HS-5 (cell line): ENCODE results near the gene MYBPHL.

Experiments
- DNase-seq: peaks from one replicate; pipeline ENCODE4 v3.0.0-alpha.2; 2012; ENCODE audit warnings: low read depth

MYBPHL gene

DNA sequence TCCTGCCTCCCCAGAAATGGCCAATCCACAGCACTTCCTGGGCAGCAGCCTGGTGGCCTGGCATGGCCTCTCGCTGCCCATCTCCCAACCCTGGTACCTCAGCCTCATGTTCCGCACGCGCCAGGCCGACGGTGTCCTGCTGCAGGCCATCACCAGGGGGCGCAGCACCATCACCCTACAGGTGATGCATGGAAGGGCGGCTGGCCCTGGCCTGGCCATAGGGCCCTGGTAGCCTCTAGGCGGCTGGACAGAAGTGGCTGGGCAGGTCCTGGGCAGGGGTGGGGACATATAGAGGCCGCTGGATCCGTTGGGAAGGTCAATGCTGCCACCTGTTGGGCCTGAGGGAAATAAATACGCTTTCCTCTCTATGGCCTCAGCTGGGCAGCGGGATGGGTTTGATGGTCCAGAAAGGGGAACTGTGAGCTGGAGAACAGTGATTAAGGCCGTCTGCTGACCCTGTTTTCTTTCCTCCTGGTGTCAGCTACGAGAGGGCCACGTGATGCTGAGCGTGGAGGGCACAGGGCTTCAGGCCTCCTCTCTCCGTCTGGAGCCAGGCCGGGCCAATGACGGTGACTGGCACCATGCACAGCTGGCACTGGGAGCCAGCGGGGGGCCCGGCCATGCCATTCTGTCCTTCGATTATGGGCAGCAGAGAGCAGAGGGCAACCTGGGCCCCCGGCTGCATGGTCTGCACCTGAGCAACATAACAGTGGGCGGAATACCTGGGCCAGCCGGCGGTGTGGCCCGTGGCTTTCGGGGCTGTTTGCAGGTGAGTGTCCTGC, 43.0 kb downstream of the MYBPHL start:
- no peak for DNase-seq

DNA sequence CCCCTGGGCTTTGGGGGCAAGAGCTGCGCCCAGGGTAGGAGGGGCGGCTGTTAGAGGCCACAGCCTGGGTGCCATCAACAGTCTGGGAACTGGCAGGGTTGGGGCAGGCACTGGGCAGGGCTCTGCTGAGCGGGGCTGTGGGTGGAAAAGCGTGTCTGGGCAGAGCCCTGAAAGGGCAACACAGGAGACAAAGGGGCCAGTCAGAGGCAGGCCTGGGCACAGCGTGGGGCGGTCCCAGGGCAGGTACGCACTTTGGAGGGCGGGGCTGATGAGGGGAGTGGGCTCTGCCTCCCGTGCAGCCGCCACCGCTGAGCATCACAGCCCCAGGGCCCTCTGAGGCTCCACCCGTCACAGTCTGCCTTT, 43.6 kb downstream of the MYBPHL start:
- DNase-seq, result no peak

DNA sequence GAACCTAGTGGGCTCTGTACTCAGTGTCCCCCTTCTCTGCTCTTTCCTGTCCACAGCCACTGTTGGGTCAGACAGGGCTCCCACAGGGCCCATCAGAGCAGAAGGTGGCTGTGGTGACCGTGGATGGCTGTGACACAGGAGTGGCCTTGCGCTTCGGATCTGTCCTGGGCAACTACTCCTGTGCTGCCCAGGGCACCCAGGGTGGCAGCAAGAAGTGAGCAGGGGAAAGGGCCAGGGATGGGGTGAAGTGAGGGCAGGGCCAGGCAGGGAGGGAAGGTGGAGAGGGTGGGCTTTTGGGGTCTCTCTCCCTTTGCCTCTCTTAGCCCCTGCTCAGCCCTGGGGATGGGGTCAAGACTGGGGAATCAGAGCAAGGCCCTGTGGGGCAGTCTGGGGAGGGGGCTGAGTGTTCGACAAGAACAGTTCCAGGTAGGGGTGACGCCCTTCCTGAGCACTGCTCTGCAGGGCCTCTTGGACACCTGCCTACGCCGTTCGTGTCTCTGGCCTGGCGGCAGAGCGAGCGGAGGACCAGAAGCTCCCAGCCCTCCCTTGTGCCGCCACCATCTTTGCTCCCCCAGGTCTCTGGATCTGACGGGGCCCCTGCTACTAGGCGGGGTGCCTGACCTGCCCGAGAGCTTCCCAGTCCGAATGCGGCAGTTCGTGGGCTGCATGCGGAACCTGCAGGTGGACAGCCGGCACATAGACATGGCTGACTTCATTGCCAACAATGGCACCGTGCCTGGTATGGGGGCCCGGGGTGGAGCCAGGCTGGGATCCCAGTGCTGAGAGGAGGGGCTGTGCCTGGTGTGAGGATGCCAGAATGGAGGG, 44.4 kb downstream of the MYBPHL start:
- DNase-seq, result no peak

DNA sequence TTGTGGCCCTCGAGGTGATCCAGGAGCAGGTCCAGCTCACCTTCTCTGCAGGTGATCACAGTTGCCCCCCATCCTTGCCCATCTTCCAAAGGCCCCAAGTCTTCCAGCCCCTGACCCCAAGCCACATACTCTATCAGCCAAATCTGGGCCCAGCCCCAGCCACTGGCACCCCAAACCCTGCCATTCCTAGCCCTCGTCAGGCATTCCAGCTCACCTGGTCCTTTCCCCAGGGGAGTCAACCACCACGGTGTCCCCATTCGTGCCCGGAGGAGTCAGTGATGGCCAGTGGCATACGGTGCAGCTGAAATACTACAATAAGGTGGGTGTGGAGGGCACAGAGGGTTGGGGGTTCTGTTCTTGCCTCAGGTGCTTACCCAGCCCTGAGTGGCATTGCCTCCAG, 45.2 kb downstream of the MYBPHL start:
- no peak for DNase-seq

DNA sequence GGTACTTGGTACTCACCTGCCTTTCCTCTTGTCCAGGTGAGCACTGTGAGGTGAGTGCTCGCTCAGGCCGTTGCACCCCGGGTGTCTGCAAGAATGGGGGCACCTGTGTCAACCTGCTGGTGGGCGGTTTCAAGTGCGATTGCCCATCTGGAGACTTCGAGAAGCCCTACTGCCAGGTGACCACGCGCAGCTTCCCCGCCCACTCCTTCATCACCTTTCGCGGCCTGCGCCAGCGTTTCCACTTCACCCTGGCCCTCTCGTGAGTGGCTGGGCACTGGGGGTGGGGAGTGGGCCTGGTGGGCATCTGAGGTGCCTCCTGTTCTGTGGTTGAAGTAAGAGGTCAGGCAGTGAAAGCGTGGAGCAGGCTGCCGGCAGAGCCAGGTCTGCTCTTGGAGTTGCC, 45.8 kb downstream of the MYBPHL start:
- DNase-seq, result no peak

DNA sequence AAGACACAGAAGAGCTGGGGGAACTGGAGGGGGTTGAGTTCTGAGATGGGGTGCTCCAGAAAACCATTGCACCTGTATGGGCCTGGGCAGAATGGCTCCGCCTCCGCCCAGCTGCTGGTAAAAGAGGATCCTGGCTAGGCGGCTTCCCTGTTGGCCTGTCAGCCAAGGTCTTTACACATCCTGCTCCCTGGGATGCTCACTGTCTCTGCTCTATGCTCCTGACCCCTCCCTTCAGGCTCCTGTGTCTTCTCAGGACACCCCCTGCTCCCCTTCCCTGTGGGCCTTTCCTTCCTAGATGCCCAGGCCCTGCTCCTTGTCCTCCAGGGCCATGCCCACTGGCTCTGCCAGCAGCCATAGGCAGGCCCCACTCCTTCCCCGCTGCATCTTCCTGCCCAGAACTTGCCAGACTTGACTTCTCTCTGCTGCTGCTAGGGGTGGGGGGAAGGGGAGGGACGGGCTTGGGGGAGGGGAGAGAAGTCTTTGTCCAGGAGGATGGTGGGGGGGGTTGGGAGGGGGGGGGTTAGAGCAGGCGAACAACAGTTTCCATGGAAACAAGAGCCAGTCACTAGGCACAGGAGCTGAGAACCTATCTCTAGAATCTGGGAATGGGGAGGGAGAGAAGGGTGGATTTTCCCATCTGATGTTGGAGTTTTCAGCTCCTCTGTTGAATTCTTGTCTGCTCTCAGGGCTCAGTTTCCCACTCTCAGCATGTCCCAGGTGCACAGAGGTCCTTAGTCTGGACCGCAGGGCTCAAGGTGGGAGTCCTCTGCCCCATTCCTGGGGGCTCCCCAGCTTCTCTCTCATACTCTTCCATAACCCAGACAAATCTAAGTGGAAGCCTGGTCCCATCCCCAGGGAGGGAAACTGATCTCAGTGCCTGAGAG, 46.9 kb downstream of the MYBPHL start:
- DNase-seq, result no peak

DNA sequence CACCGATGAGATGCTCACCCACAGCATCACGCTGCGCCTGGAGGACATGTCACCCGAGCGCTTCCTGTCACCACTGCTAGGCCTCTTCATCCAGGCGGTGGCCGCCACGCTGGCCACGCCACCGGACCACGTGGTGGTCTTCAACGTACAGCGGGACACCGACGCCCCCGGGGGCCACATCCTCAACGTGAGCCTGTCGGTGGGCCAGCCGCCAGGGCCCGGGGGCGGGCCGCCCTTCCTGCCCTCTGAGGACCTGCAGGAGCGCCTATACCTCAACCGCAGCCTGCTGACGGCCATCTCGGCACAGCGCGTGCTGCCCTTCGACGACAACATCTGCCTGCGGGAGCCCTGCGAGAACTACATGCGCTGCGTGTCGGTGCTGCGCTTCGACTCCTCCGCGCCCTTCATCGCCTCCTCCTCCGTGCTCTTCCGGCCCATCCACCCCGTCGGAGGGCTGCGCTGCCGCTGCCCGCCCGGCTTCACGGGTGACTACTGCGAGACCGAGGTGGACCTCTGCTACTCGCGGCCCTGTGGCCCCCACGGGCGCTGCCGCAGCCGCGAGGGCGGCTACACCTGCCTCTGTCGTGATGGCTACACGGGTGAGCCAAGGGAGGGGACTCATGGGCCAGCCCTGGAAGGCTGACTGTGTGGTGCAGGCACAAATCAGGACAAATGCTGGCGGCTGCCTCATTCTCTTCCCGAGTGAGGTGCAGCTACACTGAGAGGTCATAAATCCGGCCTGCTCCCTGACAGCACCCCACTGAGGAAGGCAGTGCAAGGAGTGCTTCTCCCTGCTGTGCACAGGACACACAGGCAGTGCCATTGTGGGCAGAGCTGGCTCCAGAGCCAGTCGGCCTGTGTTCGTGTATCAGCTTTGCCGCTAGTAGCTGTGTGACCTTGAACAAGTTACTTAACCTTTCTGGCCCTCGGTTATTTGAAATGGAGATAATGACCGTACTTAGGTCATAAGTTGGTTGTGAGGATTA, 48.0 kb downstream of the MYBPHL start:
- DNase-seq, result no peak

DNA sequence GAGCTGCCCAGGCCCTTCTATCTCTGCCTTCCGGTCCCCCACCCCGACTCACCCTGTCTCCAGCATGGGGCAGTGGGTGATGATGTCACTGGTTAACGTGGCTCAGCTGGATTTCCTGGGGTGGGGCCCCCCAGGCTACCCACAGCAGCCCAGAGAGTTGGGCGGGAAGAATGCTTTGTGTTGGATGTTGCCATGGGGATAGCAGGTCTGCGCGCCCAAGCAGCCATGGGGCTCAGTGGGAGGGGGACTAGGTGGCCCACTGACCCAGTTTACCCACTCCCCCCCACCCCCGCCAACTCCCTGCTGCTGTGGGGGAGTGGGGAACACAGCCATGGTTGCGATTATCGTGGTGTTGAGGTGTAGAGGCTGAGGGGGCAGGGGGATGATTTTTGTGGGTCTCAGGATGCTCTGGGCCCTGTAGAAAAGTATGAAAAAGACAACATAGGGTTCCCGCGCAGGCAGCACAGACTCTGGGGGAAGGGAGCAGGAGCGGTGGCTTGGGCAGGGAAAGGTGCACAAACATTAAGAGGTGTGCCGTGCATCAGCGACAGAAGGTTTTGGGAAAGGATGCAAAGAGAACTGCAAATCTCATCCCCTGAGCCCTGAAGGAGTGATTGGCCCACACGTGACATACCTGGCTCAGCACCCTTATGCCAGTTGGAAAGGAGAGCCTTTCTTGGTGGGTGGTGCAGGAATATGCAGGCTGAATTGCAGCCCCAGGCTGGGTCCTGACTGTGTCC, 49.0 kb downstream of the MYBPHL start:
- no peak for DNase-seq

DNA sequence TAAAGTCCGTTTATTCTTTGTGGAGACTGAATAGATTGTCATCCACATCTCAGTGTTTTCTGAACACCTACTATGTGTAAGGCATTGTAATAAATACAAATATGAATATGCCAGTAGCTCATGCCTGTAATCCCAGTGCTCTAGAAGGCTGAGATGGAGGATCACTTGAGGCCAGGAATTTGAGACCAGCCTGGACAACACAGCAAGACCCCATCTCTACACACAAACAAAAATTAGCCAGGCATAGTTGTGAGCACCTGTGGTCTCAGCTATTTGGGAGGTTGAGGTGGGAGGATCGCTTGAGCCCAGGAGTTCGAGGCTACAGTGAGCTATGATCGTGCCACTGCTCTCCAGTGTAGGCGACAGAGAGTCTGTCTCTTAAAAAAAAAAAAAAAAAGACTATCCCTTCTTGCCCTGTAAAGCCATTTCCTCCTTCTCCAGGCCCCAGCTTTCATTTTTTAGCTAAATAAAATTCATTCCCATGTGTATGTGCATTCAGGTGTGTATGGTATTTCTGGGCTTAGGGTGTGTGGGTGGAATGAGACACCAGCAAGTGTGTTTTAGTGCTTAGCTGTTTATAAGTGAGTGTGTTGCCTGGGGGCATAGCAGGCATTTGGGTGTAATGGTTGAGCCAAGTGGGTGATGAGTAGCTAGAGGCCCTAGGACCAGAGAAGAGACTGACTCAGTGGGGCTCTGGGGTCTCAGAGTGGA, 49.7 kb downstream of the MYBPHL start:
- DNase-seq, result no peak

DNA sequence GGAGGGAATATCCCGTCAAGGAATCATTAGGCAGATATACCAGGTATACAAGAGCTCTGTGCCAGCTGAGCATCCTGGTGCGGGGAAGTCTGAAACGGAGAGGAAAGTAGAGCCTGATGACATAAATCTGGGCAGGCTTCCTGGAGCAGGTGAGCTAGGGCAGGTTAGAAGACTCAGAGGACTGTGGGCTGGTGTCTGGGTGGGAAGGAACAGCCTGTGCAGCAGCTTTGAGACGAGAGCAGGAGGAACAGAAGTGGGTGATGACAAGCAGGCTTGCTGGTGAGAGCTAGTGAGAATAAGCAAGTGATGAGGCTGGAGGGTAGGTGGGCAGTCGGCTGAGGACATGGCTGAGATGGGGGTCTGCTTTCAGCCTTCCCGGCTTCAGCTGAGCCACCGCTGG, 50.7 kb downstream of the MYBPHL start:
- no peak for DNase-seq

DNA sequence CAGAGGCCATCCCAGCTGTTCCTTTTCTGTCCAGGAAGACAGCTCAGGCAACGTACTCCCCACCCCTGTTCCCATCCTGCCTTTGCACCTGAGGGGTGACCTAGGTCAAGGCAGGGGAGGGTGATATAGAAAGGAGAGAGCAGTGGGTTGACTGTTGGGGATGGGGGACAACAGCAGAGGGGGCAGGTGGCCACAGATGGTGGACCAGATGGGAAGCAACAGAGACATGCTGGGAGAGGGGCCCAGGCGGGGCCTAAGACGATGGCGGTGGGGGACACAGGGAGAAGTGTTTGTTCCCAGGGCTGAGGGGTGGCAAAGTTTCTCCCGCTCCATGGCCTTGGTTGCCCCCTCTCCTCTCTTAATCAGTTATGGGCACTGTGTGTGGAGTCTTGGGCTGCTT, 51.1 kb downstream of the MYBPHL start:
- DNase-seq, result no peak

DNA sequence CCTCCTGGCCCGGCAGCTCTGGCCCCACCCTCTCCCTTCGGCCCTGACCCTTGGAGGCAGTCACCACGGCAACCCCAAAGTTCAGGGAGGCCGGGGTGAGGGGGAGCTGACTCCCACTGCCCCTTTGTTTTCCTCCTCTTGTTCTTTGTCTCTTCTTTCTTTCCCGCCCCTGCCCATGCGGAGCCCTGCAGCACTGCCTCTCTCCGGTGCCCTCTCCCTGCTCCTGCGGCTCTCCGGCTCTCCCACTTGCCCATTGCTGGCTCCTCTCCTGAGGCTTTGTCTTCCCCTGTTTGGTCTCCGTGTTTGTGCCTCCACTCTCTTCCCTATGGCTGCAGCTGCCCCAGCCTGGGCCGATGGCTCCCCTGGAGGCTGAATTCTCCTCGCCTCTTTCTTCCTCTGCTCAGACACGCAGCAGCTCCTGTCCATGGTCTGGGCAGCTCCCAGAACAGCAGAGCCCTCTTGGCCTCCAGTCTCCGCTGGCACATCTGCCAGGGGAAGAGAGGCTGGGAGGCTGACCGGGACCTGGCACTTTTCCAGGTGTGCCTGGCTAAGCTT, 51.6 kb downstream of the MYBPHL start:
- no peak for DNase-seq

DNA sequence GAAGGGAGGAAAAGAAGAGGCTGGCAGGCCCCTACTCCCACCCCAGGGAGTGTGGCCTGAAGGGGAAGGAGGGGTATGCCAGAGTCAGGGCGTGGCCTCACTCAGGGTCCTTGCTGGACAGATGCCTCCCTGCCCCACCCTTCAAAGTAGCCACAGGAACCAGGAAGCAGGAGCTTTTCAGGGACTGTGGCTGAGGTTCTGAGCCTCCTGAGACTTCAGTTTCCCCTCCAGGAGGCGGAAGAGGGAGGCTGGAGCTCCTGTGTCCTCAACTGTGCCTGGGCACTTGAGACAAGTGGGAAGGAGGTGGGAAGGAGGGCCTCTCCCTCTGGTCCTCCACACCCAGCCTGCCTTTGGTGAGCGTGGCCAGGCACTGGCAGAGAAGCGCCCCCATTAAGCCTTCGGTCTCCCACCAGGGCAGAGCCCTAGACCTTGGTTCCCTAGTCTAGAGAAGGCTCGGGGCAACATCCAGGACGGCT, 52.2 kb downstream of the MYBPHL start:
- no peak for DNase-seq

DNA sequence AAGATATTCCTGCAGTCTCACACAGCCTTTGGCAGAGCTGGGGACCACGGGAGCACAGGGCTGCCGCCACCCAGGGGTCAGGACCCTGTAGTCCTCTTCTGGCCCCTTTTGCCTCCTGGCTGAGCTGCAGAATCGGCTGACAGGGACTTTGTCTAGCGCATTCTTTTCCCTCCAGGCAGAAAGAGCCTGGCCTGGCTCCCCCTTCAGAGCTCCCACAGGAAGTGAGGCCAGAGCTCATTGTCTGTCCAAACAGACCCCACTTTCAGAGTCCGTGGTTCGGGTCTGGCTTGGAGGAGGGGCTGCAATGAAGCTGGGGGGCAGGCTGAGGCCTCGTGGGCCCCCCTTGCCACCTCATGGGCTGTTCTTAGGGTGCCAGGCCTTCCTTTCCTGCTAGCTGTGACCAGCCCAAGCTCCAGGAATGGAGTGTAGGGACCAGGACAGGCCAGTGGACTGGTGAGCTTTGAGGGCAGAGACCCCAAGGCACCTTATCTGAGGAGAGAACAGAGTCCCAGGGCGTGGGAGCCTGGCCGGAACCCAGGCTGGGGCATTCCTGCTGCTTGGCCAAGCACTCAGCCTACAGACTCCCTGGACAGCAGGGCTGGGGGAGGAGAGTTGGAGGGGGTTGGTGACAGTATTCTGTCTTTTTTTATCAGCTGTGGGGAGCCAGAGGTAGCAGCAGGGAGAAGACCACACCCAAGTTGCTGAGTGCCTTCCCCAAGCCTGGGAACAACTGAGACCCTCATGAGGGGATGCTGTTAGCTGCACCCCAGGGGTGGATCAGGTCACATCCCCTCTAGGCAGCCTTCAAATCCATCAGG, 52.8 kb downstream of the MYBPHL start:
- no peak for DNase-seq

DNA sequence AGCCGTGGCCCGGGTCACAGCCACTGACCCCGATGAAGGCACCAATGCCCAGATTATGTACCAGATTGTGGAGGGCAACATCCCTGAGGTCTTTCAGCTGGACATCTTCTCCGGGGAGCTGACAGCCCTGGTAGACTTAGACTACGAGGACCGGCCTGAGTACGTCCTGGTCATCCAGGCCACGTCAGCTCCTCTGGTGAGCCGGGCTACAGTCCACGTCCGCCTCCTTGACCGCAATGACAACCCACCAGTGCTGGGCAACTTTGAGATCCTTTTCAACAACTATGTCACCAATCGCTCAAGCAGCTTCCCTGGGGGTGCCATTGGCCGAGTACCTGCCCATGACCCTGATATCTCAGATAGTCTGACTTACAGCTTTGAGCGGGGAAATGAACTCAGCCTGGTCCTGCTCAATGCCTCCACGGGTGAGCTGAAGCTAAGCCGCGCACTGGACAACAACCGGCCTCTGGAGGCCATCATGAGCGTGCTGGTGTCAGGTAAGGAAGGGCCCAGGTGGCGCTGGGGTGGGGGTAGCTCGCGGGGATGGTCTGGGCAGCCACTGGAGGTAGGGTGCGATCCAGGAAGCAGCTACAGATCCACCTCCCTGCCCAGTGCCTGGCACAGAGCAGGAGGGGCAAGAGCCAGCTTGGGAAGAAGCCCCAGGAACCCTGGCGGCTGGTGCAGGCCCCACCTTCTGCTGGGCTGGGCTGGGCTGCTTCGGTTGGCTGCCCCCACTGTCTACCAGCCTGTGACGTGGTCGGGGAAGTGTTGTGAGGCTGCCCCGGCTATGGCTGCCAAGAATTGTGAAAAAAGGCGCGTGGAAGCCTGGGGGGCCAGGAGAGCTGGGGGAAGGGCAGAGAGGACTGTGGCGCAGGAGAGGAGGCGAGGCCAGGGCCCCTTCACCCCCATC, 53.7 kb downstream of the MYBPHL start:
- no peak for DNase-seq

DNA sequence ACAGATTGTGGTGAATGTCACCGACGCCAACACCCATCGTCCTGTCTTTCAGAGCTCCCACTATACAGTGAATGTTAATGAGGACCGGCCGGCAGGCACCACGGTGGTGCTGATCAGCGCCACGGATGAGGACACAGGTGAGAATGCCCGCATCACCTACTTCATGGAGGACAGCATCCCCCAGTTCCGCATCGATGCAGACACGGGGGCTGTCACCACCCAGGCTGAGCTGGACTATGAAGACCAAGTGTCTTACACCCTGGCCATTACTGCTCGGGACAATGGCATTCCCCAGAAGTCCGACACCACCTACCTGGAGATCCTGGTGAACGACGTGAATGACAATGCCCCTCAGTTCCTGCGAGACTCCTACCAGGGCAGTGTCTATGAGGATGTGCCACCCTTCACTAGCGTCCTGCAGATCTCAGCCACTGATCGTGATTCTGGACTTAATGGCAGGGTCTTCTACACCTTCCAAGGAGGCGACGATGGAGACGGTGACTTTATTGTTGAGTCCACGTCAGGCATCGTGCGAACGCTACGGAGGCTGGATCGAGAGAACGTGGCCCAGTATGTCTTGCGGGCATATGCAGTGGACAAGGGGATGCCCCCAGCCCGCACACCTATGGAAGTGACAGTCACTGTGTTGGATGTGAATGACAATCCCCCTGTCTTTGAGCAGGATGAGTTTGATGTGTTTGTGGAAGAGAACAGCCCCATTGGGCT, 54.5 kb downstream of the MYBPHL start:
- no peak for DNase-seq
